ENCODE measurements around the gene GTPBP1. TPM values are rescaled to one million over a fixed set of nuclear protein-coding genes. Genes with fewer than 3 reads are reported as not detected.

The GTPBP1 gene
- total and polyA plus RNA-seq, 8 donors = 9.2 to 199 (median 28.5) TPM

- intact Hi-C loops (cut with DNase I; ENCODE audit: low total_unique reads) = no loop called here
Measured at GRCh38 chr22:38761202-38762162, 55.7 kb downstream of the GTPBP1 start.

GRCh38 chr22:38762551-38762983 lies 56.8 kb downstream of the GTPBP1 start:
- peak in 1 of 2 donors; percentile 48 for DNase-seq
- peaks cover 0 to 17% (median 4%) of the 10 kb centered on the region in 4 donors for H3K4me1 ChIP-seq
- 70 to 86% (median 75%) methylated on average over 11 of the region's 11 CpGs for WGBS, 5 donors
- H3K4me3 ChIP-seq = no peak overlapping the region
- peaks cover 0 to 6% (median 0%) of the 10 kb centered on the region in 3 donors for H3K27me3 ChIP-seq
- no peak overlapping the region for H3K27ac ChIP-seq
- no peak for TF ChIP-seq POLR2A (IDR thresholded peaks at IDR 0.05)
- TF ChIP-seq EP300 (IDR thresholded peaks at IDR 0.05) = no peak
- no peak for TF ChIP-seq POLR2AphosphoS5 (IDR thresholded peaks at IDR 0.05)
- TF ChIP-seq CTCF (IDR thresholded peaks at IDR 0.05) = no peak
- H3K9me3 ChIP-seq = no peaks in the 10 kb centered on the region
- H3K36me3 ChIP-seq = no peaks in the 10 kb centered on the region
- intact Hi-C loops (cut with DNase I; ENCODE audit: low total_unique reads) = no loop called here

More at GRCh38 chr22:38761202-38762162, 55.7 kb downstream of the GTPBP1 start:
- Histone ChIP-seq H3K9me3 (no peaks in the 10 kb centered on the region), H3K27ac (no peak overlapping the region), H3K4me1 (peaks cover 10 to 27% (median 15%) of the 10 kb centered on the region in 4 donors), H3K27me3 (no peaks in the 10 kb centered on the region), H3K36me3 (no peaks in the 10 kb centered on the region), H3K4me3 (no peak overlapping the region)
- DNase-seq = no peak
- 65 to 86% (median 71%) methylated on average over 15 to 20 of the region's 20 CpGs for WGBS, 5 donors
- TF ChIP-seq EP300 (IDR thresholded peaks at IDR 0.05) (no peak), POLR2AphosphoS5 (IDR thresholded peaks at IDR 0.05) (no peak), POLR2A (IDR thresholded peaks at IDR 0.05) (no peak), CTCF (IDR thresholded peaks at IDR 0.05) (no peak)

- intact Hi-C loops (cut with DNase I; ENCODE audit: low total_unique reads) = loop anchor here (5.0 kb wide), 1 partner anchor 356 kb away; no protein-coding TSS in a partner anchor
- H3K9me3 ChIP-seq = no peaks in the 10 kb centered on the region
- H3K27me3 ChIP-seq = peaks cover 0 to 8% (median 0%) of the 10 kb centered on the region in 3 donors
- peak; percentile 60 to 82 for DNase-seq
- no peak overlapping the region for H3K4me3 ChIP-seq
- TF ChIP-seq EP300 (IDR thresholded peaks at IDR 0.05) = no peak
- peak in 5 of 7 experiments; percentile 20 to 73 (median 58) for TF ChIP-seq CTCF (IDR thresholded peaks at IDR 0.05)
- TF ChIP-seq POLR2AphosphoS5 (IDR thresholded peaks at IDR 0.05) = peak in 1 of 3 donors; percentile 32
- H3K36me3 ChIP-seq = no peaks in the 10 kb centered on the region
- H3K27ac ChIP-seq = no peak overlapping the region
- 35 to 50% (median 47%) methylated on average over 11 to 14 of the region's 14 CpGs for WGBS, 5 donors
- peaks cover 0 to 13% (median 2%) of the 10 kb centered on the region in 4 donors for H3K4me1 ChIP-seq
Measured at GRCh38 chr22:38766076-38766777, 60.5 kb downstream of the GTPBP1 start.

- no peaks in the 10 kb centered on the region for H3K9me3 ChIP-seq
- peaks cover 0 to 13% (median 2%) of the 10 kb centered on the region in 4 donors for H3K4me1 ChIP-seq
- no peak overlapping the region for H3K4me3 ChIP-seq
- TF ChIP-seq POLR2AphosphoS5 (IDR thresholded peaks at IDR 0.05) (no peak), POLR2A (IDR thresholded peaks at IDR 0.05) (no peak), CTCF (IDR thresholded peaks at IDR 0.05) (no peak), EP300 (IDR thresholded peaks at IDR 0.05) (no peak)
- DNase-seq = no peak
- 67 to 80% (median 72%) methylated on average over 9 of the region's 9 CpGs for WGBS, 5 donors
- intact Hi-C loops (cut with DNase I; ENCODE audit: low total_unique reads) = loop anchor here (5.0 kb wide), 1 partner anchor 355 kb away; no protein-coding TSS in a partner anchor
- no peaks in the 10 kb centered on the region for H3K36me3 ChIP-seq
- no peak overlapping the region for H3K27ac ChIP-seq
- H3K27me3 ChIP-seq = peaks cover 0 to 8% (median 0%) of the 10 kb centered on the region in 3 donors
Measured at GRCh38 chr22:38767313-38767712, 61.6 kb downstream of the GTPBP1 start.
